ENCODE measurements around the gene GSDME. TPM values are rescaled to one million over a fixed set of nuclear protein-coding genes. Genes with fewer than 3 reads are reported as not detected.
"Not testable (repeated sequence)": the region's sequence is repeated elsewhere in the genome, so short reads cannot be mapped to it uniquely, and the experiment has no call there.

GSDME gene
- total RNA-seq, 3 donors from 2014 or later (not counting 1 experiment from before 2014, with no cell fraction given): 0.20 to 0.31 TPM; not detected in 1

DNA sequence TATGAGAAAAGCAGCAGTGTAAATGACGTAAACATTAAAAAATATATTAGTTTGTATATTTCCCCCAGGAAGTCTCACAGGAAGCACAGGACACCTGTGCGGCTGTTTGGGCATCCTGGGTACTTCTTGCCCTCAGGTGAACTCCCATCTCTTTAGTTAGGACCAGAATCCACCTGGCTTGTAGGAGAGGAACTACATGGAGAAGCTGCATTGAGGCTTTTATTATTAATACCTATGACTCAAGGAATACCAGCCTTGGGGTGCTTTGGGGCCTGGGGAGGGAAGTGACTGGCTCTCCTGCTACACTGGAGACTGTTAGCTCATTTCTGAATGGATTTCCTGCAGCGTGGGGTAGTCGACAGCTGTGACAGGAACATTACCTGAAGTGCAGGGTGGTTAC lies 40.0 kb upstream of the GSDME start:
- TF ChIP-seq, protein P1, sequence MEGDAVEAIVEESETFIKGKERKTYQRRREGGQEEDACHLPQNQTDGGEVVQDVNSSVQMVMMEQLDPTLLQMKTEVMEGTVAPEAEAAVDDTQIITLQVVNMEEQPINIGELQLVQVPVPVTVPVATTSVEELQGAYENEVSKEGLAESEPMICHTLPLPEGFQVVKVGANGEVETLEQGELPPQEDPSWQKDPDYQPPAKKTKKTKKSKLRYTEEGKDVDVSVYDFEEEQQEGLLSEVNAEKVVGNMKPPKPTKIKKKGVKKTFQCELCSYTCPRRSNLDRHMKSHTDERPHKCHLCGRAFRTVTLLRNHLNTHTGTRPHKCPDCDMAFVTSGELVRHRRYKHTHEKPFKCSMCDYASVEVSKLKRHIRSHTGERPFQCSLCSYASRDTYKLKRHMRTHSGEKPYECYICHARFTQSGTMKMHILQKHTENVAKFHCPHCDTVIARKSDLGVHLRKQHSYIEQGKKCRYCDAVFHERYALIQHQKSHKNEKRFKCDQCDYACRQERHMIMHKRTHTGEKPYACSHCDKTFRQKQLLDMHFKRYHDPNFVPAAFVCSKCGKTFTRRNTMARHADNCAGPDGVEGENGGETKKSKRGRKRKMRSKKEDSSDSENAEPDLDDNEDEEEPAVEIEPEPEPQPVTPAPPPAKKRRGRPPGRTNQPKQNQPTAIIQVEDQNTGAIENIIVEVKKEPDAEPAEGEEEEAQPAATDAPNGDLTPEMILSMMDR (IDR thresholded peaks at IDR 0.05): no peak
- Mint-ChIP-seq H3K4me3 (no peak overlapping the region), H3K27me3 (ENCODE audit: low read depth in 2 of 2) (no peaks in the 10 kb centered on the region), H3K27ac (no peak overlapping the region), H3K4me1 (peaks cover 17 to 20% of the 10 kb centered on the region in 2 donors), H3K9me3 (no peaks in the 10 kb centered on the region), H3K36me3 (peaks cover 21% of the 10 kb centered on the region)
- H3K27ac ChIP-seq (ENCODE audit: low read length): no peak overlapping the region
- intact Hi-C loops (cut with micrococcal nuclease): no loop called here
- H3K4me3 ChIP-seq (ENCODE audit: low read length): no peak overlapping the region
- H3K27me3 ChIP-seq (ENCODE audit: control insufficient read depth, insufficient read depth, low read length): no peaks in the 10 kb centered on the region
- DNase-seq (no peak), ATAC-seq (no peak)
- H3K36me3 ChIP-seq (ENCODE audit: control insufficient read depth, insufficient read depth, low read length): peaks cover 36% of the 10 kb centered on the region
- no peaks in the 10 kb centered on the region for H3K4me1 ChIP-seq (ENCODE audit: control insufficient read depth, insufficient read depth, low read length)
- no peaks in the 10 kb centered on the region for H3K9me3 ChIP-seq (ENCODE audit: control insufficient read depth, insufficient read depth, low read length)
- 95% methylated on average over 4 of the region's 4 CpGs for WGBS (ENCODE audit: insufficient coverage)

GRCh38 chr7:24795407-24795767 lies 38.1 kb upstream of the GSDME start:
- Histone ChIP-seq H3K27ac (ENCODE audit: low read length) (no peak overlapping the region), H3K4me3 (ENCODE audit: low read length) (no peak overlapping the region), H3K9me3 (ENCODE audit: control insufficient read depth, insufficient read depth, low read length) (no peaks in the 10 kb centered on the region), H3K36me3 (ENCODE audit: control insufficient read depth, insufficient read depth, low read length) (peaks cover 21% of the 10 kb centered on the region), H3K27me3 (ENCODE audit: control insufficient read depth, insufficient read depth, low read length) (no peaks in the 10 kb centered on the region), H3K4me1 (ENCODE audit: control insufficient read depth, insufficient read depth, low read length) (no peaks in the 10 kb centered on the region)
- DNase-seq (no peak), ATAC-seq (no peak)
- no peaks in the 10 kb centered on the region for H3K9me3 Mint-ChIP-seq
- peaks cover 12 to 14% of the 10 kb centered on the region in 2 donors for H3K4me1 Mint-ChIP-seq
- TF ChIP-seq, protein P1 (IDR thresholded peaks at IDR 0.05): no peak
- H3K27me3 Mint-ChIP-seq (ENCODE audit: low read depth in 2 of 2): no peaks in the 10 kb centered on the region
- intact Hi-C loops (cut with micrococcal nuclease): no loop called here
- H3K36me3 Mint-ChIP-seq: peaks cover 8% of the 10 kb centered on the region
- H3K4me3 Mint-ChIP-seq: no peak overlapping the region
- H3K27ac Mint-ChIP-seq: no peak overlapping the region
- 96% methylated on average over 9 of the region's 9 CpGs for WGBS (ENCODE audit: insufficient coverage)

GRCh38 chr7:24794751-24795406 lies 37.6 kb upstream of the GSDME start:
- H3K9me3 ChIP-seq (ENCODE audit: control insufficient read depth, insufficient read depth, low read length); H3K27me3 ChIP-seq (ENCODE audit: control insufficient read depth, insufficient read depth, low read length); DNase-seq; H3K4me1 ChIP-seq (ENCODE audit: control insufficient read depth, insufficient read depth, low read length); ATAC-seq; H3K4me3 Mint-ChIP-seq; H3K36me3 Mint-ChIP-seq; H3K27me3 Mint-ChIP-seq (ENCODE audit: low read depth in 2 of 2); intact Hi-C loops (cut with micrococcal nuclease); H3K9me3 Mint-ChIP-seq; H3K27ac ChIP-seq (ENCODE audit: low read length); H3K4me3 ChIP-seq (ENCODE audit: low read length): not testable (repeated sequence)
- H3K27ac Mint-ChIP-seq: peak overlapping the region; percentile 6 to 60
- H3K4me1 Mint-ChIP-seq: peaks cover 12 to 14% of the 10 kb centered on the region in 2 donors
- WGBS (ENCODE audit: insufficient coverage): 94% methylated on average over 22 of the region's 22 CpGs
- peaks cover 21% of the 10 kb centered on the region for H3K36me3 ChIP-seq (ENCODE audit: control insufficient read depth, insufficient read depth, low read length)

GRCh38 chr7:24793982-24794648 lies 36.9 kb upstream of the GSDME start:
- Mint-ChIP-seq H3K9me3 (no peaks in the 10 kb centered on the region), H3K27ac (peak overlapping the region; percentile 6 to 60), H3K36me3 (peaks cover 8% of the 10 kb centered on the region), H3K4me3 (no peak overlapping the region), H3K4me1 (peaks cover 12 to 14% of the 10 kb centered on the region in 2 donors), H3K27me3 (ENCODE audit: low read depth in 2 of 2) (no peaks in the 10 kb centered on the region)
- ATAC-seq: no peak
- peaks cover 18% of the 10 kb centered on the region for H3K36me3 ChIP-seq (ENCODE audit: control insufficient read depth, insufficient read depth, low read length)
- no peaks in the 10 kb centered on the region for H3K9me3 ChIP-seq (ENCODE audit: control insufficient read depth, insufficient read depth, low read length)
- WGBS (ENCODE audit: insufficient coverage): 77% methylated on average over 8 of the region's 9 CpGs
- TF ChIP-seq, protein P1 (IDR thresholded peaks at IDR 0.05): no peak
- DNase-seq: no peak
- no peak overlapping the region for H3K27ac ChIP-seq (ENCODE audit: low read length)
- intact Hi-C loops (cut with micrococcal nuclease): no loop called here
- no peaks in the 10 kb centered on the region for H3K4me1 ChIP-seq (ENCODE audit: control insufficient read depth, insufficient read depth, low read length)
- H3K27me3 ChIP-seq (ENCODE audit: control insufficient read depth, insufficient read depth, low read length): no peaks in the 10 kb centered on the region
- H3K4me3 ChIP-seq (ENCODE audit: low read length): no peak overlapping the region
